ENCODE measurements around the gene TBXA2R.
"Not testable (repeated sequence)": the region's sequence is repeated elsewhere in the genome, so short reads cannot be mapped to it uniquely, and the experiment has no call there.

The TBXA2R gene

GRCh38 chr19:3604987-3605343 is 1.7 kb downstream of the TBXA2R start:
- DNase-seq = no peak

- DNase-seq = no peak
Observed at GRCh38 chr19:3604227-3604986, 2.3 kb downstream of the TBXA2R start.

GRCh38 chr19:3603121-3603811 is 3.4 kb downstream of the TBXA2R start:
- no peak for DNase-seq

GRCh38 chr19:3601021-3601420 is 5.7 kb downstream of the TBXA2R start:
- no peak for DNase-seq

- DNase-seq = no peak
Observed at GRCh38 chr19:3599776-3600187, 6.9 kb downstream of the TBXA2R start.

GRCh38 chr19:3595521-3596061 is 11.1 kb downstream of the TBXA2R start:
- no peak for DNase-seq

- no peak for DNase-seq
Observed at GRCh38 chr19:3593156-3593555, 13.5 kb downstream of the TBXA2R start.

GRCh38 chr19:3591876-3592613 is 14.6 kb downstream of the TBXA2R start:
- DNase-seq = no peak

- DNase-seq = no peak
Observed at GRCh38 chr19:3590991-3591659, 15.6 kb downstream of the TBXA2R start.

- DNase-seq = no peak
Observed at GRCh38 chr19:3589949-3590348, 16.7 kb downstream of the TBXA2R start.

- DNase-seq = no peak
Observed at GRCh38 chr19:3589439-3589838, 17.2 kb downstream of the TBXA2R start.

- DNase-seq = no peak
Observed at GRCh38 chr19:3586707-3587346, 19.8 kb downstream of the TBXA2R start.

- DNase-seq = no peak
Observed at GRCh38 chr19:3586127-3586626, 20.5 kb downstream of the TBXA2R start.

- DNase-seq = no peak
Observed at GRCh38 chr19:3585301-3586126, 21.2 kb downstream of the TBXA2R start, which contains the start of gene GIPC3. Gene GIPC3 (plus strand): TSS chr19:3585478. CDS start chr19:3585598, 120 bp downstream.

GRCh38 chr19:3584036-3584802 is 22.5 kb downstream of the TBXA2R start:
- not testable (repeated sequence) for DNase-seq

GRCh38 chr19:3581792-3582191 is 24.9 kb downstream of the TBXA2R start:
- not testable (repeated sequence) for DNase-seq

GRCh38 chr19:3580156-3580934 is 26.3 kb downstream of the TBXA2R start:
- DNase-seq = no peak

- DNase-seq = no peak
Observed at GRCh38 chr19:3578390-3578789, 28.3 kb downstream of the TBXA2R start.

- DNase-seq = no peak
Observed at GRCh38 chr19:3577723-3578344, 28.8 kb downstream of the TBXA2R start.

Data from NCI-H2029 treated with DMSO at 0.1 percent for 48 hours (cell line).